GM19351 (cell line): ENCODE measurements around the gene EXOSC10.
"Not testable (repeated sequence)": the region's sequence is repeated elsewhere in the genome, so short reads cannot be mapped to it uniquely, and the experiment has no call there.

Experiments used
- ATAC-seq: cut with Tn5 transposase; IDR thresholded peaks from one replicate; pipeline ENCODE4 v1.9.1; 2021; ENCODE audit warnings: mild to moderate bottlenecking, moderate library complexity; ENCODE audit not compliant: unreplicated experiment

Gene EXOSC10

DNA sequence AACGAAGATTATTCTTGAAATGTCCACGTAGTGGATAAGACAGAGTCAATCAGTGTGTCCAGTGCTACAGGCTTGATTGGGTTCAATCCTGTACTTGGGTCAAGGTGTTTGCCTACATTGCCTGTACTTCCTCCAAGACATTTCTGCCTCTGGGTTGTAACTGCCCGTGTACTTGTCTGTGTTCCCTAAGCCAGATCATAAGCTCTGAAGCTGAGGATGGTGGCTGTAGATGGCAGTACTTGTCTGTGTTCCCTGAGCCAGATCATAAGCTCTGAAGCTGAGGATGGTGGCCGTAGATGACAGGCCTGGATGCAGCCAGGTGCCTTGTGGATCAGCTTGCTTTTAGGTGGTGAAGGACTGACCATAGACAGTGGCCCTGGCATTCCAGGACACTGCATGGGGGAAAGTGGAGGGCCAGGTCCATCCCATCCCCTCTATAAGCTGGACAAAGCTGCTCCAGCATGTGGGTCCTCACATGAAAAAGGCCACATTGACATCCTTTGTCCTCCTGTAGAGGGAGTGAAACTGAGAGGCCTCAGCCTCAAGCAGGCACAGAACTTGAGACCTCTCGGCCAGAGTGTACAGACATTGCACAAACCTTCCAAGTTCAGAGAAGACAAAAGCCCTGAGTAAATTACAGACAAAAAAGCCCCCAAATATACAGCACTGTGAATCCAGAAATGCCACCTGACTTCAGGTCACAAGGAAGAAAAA, 37.9 kb downstream of the EXOSC10 start:
- no peak for ATAC-seq

DNA sequence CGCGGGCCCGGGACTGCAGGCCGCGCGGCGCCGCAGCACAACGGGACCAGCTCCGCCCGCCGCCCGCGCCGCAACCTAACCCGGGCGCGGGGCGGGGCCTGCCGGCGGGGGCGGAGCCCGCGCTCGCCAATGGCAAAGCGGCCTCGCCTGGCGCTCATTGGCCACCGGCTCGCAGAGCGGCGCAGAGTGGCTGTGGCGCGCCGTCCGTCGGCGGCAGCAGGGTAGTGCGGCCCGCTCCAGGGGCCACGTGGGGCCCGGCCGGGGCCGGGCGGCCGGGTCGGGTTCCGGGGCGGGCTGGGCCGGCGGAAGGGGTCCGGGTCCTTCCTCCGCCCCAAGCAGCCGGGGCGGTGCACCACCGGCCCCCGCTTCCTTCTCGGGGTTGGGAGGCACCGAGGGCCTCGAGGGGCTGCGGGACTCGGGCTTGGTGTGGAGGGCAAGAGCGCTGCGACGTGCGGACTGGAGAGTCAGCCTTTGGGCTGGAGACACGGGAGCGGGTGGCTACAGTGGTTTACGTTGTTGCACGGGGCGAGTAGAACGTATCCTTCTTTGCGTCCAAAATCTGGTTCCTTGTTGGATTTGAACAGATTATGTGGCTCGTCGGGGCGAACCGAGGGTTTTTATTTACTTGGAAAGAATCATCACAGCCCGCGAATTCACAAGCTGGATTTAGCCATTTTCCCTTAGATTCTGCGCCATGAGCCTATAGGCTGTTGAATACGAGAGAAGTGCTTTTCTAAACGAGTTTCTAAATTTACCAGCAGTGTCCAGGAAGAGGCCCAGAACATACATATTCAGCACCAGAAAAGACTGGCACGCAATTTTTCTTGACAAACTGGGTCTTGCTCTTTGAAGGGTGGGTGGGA, 39.5 kb downstream of the EXOSC10 start, which contains the start of gene SRM:
TSS of gene SRM (minus strand) at position 51 of the 863 bp plus-strand sequence. CDS start 75 bp downstream, outside the sequence.
- peak; percentile 86 for ATAC-seq

DNA sequence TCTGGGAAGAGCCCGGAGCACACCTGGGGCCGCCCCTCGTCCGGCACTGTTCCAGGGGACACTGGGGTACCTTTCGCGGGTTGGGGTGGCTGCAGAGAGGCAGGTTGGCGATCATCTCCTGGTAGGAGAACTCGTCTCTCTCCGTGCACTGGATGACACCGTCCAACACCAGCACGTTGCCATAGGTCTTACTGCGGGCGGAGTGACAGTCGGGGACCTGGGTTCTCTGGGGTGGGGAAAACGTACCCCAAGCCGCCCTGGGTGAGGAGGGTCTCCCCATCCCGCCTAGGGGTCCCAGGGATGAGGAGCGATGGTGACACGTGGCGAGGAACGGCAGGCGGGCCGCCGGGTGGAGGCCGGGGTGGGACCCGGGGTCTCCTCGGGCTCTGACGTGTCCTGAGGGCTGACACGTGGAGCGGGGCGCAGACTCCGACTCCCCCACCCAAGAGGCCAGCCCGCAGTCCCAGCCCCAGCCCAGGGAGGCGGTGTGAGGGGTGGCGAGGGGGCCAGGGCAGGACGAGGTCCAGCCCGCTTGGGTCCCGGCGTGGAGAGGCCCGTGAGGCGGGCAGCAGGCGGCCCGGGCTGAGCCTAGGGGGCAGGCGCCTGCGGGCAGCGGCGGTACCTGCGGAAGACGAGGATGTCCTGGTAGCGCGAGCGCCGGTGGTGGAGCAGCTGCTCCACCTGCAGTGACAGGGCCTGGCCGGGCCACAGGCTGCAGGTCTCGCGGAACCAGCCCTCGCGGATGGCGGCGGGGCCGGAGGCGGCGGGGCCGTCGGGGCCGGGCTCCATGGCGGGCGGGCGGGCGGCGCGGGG, 40.3 kb downstream of the EXOSC10 start:
- peak; percentile 21 for ATAC-seq

DNA sequence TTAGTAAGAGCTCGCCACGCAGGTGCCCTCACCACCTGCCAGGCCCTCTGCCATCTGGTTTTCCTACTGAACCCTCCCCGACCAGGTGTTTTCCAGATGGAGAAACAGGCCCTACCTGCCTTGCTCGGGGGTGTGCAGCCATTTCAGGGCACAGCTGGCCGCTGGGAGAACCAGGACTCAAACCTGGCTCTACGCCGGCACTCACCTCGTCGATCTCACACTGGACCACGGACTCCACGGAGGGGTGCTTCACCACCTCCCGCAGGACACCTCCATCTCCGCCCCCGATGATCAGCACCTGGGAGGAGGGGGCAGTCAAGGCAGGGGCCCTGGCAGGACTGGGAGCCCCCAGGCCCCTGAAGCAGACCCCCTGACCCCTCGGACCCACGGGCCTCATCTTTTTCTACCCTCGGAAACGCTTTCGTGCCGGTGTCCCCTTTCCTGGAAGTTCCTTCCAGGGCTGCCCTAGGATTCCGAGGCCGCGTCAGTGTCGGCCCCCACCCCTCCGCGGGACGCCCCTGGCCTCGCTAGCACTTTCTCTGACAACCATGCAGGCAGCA, 41.0 kb downstream of the EXOSC10 start:
- no peak for ATAC-seq

DNA sequence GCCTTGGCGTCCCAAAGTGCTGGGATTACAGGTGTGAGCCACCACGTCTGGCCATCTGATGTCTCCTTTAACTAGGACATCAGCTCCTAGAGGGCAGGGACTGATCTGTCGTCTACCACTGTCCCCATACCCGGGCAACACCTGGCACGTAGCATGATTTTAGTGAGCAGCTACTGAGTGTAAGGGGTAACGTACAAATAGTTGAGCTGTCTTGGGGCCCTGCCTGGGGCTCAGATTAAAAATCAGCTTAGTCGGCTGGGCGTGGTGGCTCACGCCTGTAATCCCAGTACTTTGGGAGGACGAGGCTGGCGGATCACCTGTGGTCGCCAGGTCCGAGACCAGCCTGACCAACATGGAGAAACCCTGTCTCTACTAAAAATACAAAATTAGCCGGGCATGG, 41.6 kb downstream of the EXOSC10 start:
- ATAC-seq = no peak

DNA sequence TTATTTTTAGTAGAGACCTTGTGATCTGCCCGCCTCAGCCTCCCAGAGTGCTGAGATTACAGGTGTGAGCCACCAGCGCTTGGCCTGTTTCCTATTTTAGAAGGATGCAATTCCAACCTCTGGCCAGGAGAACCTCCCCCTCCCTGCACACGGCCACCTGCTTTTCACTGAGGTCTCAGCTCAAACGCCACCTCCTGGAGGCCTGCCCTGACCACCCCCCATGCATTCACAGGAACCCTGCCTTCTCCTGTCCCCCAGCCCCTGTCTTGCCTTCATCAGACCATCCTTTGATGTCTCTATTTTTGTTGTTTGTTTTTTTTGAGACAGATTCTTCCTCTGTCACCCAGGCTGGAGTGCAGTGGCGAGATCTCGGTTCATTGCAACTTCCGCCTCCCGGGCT, 42.2 kb downstream of the EXOSC10 start:
- no peak for ATAC-seq

DNA sequence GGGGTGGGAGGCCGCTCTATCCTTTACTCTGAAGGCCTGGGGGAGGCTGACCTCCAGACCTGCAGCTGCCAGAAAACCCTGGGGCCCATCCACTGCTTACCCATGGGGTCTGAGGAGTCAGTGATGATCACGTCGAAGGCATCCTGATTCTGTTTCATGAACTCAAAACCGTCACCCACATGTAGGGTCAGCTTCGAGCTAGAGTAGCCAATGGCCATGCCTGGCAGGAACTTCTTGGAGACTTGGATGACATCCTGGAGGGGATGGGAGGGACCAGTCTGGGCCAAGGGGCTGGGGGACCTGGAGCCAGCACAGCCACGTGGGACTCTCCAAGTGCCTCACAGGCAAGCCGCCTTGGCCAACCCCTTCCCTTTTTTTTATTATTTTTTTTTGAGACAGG, 43.2 kb downstream of the EXOSC10 start:
- no peak for ATAC-seq

DNA sequence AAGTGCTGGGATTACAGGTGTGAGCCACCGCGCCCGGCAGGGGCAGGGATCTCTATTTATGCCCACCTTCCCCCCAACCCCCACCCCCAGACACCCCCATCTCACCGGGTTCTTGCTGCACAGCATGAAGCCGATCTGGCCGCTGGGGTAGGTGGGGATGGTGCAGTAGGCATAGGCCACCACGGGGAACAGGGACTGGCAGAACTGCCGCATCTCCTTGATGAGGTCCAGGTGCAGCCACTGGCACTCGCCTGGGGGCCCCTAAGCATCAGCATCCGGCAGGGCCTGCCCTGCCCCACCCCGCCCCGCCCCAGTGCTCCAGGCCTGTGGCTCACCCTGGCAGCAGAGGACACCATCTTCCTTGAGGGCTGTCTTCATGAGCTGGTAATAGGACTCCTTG, 44.0 kb downstream of the EXOSC10 start:
- ATAC-seq = no peak

DNA sequence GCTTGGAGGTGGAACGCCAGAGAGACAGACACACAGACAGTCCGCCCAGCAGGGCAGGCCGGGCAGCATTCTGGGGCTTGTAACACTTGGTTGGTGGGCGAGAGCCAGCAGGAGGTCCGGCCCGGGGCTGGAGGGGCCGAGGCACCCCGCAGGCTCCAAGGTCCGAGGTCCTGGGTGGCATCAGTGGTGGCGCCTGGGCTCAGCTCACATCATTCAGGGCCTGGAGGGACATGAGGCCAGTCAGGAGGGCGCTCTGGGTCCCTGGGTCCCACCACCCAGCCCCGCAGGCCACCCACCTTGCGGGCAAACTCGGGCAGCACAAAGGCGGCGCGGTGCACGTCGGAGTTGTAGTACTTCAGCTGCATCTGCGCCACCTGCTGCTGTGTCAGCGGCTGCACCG, 45.0 kb downstream of the EXOSC10 start:
- ATAC-seq = no peak

DNA sequence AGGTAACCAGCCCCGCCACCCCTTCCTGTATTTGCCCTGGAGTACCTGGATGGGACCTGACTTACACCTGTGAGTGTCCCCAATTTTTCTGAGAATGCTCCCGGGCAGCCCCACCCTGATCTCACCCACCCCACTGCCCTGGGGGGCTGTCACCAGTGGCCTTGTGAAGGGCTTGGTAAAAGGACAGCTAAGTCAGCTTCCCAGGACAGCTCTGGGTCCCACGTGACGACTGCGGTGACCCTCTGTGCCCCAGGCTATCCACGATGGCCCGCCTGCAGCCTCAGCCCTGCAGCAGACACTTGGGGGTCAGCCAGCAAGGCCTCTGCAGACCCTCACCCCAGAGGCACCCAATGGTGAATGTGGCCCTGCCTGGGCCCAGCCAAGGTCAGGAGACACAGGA, 45.5 kb downstream of the EXOSC10 start:
- ATAC-seq = no peak

DNA sequence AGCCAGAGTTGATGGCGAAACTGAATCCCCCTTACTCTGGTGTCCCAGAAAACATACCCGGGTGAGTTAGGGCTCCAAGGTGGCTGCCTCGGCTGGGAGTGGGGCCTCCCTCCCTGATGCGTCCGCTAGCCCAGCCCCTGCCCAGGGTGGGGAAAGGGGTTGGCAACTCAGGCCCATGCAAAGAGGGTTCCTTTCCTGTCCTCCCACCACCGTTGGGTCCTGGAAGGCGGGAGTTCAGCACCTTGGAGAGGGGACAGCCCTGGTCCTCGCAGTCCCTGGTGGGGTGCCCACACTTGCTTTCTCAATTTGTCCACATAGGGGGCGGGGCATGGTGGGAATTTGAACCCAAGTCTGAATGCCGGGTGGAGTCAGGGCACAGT, 45.9 kb downstream of the EXOSC10 start:
- ATAC-seq = no peak

DNA sequence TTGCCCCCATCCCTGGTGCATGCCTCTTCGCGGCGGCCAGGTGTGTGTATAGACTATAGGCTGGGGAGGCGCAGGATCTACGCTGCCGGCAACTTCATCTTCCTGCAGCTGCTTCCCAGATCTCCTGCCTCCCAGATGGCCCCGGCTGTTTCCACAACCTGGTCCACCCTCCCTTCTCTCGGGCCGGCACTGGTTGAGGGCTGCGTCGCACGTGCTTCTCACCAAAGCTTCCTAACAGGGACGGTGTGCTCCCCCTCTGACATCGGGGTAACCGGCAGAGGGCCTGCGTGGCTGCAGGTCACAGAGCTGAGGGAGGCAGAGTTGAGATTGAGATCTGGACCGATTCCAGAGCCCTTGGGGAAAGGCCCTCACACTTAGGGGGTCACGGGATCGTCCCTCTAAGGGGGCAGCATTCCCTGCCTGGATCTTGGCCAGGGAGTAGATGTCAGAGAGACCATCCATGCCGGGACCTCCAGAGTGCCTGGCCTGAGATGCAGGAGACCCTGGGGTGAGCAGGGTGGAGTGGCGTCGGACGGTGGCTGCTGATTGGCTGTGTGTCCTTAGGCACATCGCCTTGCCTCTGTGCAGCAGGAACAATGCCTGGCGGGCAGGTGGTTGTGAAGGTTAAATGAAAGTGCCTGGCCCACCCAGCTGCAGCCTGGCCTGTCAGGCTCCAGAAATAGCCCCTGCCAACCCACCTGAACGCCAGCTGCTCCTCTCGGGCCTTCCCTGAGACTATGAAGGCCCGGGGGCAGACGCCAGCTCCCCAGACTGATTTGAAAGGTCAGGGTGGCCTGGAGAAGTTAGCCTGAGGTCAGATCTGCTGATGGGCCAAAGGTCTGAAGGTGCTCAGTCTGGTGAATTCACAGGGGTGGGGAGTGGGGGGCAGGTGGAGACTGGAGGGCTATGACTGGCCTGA, 46.6 kb downstream of the EXOSC10 start:
- ATAC-seq = no peak

DNA sequence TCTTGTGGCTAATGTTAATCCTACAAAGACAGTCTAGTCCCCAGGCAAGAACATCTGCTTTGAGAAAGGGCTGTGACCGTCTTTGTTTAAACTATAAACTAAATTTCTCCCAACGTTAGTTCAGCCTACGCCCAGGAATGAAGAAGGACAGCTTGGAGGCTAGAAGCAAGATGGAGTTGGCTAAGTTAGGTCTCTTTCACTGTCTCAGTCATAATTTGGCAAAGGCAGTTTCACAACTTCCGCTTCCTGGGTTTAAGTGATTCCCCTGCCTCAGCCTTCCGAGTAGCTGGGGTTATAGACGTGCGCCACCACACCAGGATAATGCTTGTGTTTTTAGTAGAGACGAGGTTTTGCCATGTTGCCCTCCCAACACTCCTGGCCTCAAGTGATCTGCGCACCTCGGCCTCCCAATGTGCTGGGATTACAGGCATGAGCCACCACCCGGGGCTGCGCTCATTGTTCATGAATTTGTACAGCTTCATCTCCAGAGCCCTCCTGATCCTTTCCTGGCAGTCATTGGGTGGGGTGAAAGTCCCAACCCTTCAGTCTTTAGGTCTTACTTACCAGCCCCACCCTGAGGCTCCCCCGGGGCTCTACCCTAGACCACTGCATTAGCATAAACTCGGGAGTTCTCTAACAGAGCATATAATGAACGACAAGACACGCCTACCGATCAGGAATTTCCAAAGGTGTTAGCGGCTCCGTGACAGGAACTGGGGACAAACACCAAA, 47.7 kb downstream of the EXOSC10 start:
- no peak for ATAC-seq

DNA sequence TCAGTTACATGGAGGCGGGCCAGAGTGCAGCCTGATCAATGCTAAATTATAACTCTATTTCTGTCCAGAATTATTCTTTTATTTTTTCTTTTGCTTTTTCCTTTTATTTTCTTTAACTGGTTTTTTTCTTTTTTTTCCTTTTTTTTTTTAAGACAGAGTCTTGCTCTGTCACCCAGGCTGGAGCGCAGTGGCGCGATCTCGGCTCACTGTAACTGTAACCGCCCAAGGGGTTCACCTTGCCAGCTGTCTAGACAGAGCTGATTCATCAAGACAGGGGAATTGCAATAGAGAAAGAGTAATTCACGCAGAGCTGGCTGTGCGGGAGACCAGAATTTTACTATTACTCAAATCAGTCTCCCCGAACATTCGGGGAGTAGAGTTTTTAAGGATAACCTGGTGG, 48.5 kb downstream of the EXOSC10 start:
- ATAC-seq = not testable (repeated sequence)

DNA sequence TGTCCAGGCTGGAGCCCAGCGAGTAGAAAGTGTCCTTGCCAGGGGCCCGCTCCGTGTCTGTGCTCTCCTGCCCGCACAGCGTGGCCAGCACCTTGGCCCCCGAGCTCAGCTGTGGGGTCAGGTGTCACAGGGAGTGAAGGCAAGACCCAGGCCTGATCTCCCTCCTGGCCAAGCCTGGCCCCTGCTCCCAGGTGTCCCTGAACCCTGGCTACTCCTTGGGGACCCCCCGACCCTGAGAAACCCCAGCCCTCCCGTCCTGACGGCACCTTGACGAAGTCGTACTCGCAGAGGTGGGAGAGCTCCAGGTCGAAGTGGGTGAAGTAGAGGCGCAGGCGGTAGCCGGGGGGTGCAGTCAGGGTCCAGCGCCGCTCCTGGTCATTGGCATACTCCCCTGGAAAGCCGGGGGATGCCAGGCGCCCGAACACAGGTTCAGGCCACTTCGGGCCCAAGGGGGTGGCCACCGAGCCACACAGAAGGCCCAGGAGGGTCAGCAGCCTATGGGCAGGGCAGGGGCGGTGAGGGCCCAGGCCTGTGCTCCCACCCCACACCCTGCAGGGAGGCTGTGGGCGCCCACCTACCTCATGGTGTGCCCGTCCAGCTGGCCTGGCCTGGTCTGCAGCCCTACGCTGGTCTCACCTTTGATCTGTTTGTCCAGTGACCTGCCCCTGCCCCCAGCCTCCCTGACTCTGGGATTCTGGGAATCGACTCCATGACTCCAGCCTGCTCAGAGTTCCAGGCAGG, 52.9 kb downstream of the EXOSC10 start, which contains the start of gene MASP2:
TSS of gene MASP2 (minus strand) at position 615 of the 741 bp plus-strand sequence. CDS start at position 583, 32 bp downstream.
- ATAC-seq = no peak

DNA sequence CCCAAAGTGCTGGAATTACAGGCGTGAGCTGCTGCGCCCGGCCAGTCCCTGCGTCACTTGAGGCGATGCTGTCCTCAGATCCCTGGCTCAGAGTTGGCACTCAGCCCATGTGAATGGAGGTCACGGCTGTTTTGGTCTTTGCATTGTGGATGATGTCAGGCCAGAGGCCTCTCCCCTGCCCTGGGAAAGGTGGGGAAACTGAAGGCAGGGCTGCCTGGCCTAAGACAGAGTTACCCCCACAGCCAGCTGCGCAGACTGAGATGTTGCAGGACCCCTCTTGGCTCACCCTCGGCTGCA, 53.5 kb downstream of the EXOSC10 start:
- no peak for ATAC-seq

DNA sequence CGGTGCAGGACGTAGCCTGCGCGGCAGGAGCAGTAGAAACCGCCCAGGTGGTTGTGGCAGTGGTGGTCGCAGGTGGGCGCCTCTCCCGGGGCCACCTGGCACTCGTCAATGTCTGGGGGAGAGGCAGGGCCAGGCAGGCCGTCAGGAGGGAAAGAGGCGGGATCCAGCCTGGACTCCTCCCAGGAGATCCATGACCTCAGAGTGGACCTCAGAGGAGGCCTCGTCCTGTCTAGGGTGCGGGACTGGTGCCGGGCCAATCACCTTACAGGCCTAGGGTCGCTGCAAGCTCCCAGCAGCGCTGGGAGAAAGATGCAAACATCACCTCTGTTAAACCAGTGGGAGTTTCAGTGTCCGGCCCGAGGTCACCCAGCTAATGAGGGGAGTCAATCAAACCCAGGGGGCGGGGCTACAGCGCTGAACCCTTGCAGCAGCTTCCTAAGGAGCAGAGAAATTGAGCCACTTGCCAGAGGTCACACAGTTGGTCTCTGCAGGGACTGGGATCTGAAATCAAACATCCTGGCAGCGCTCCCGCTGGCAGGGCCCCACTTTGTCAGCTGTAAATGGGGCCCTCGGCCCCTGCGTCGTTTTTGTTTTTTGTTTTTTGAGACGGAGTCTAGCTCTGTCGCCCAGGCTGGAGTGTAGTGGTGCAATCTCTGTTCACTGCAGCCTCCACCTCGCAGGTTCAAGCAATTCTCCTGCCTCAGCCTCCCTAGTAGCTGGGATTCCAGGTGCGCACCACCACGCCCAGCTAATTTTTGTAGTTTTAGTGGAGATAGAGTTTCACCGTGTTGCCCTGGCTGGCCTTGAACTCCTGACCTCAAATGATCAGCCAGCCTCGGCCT, 54.0 kb downstream of the EXOSC10 start:
- ATAC-seq = no peak
